Limb (tissue), 2 donors: Measurements from ENCODE around the gene IL13RA1.
"Not testable (repeated sequence)": the region's sequence is repeated elsewhere in the genome, so short reads cannot be mapped to it uniquely, and the experiment has no call there.

Source experiments
- DNase-seq, 2 donors: peaks; one replicate each; pipeline ENCODE4 v3.0.0-alpha.2; 2016; ENCODE audit errors: extremely low spot score in 2 of 2

Gene IL13RA1

GRCh38 chrX:118729042-118729652 is 1.7 kb downstream of the IL13RA1 start:
- DNase-seq = no peak

GRCh38 chrX:118730500-118731247 is 3.3 kb downstream of the IL13RA1 start:
- DNase-seq = no peak

GRCh38 chrX:118732551-118732950 is 5.1 kb downstream of the IL13RA1 start:
- DNase-seq = not testable (repeated sequence)

GRCh38 chrX:118734909-118735308 is 7.5 kb downstream of the IL13RA1 start:
- no peak for DNase-seq

GRCh38 chrX:118736394-118737010 is 9.1 kb downstream of the IL13RA1 start:
- no peak for DNase-seq

GRCh38 chrX:118739577-118739976 is 12.2 kb downstream of the IL13RA1 start:
- no peak for DNase-seq

- DNase-seq = no peak
Observed at GRCh38 chrX:118740276-118740889, 13.0 kb downstream of the IL13RA1 start.

GRCh38 chrX:118742176-118742575 is 14.8 kb downstream of the IL13RA1 start:
- no peak for DNase-seq

GRCh38 chrX:118745570-118745969 is 18.2 kb downstream of the IL13RA1 start:
- DNase-seq = no peak

GRCh38 chrX:118751950-118752783 is 24.8 kb downstream of the IL13RA1 start:
- no peak for DNase-seq

GRCh38 chrX:118755633-118756032 is 28.2 kb downstream of the IL13RA1 start:
- DNase-seq = no peak

- DNase-seq = no peak
Observed at GRCh38 chrX:118756101-118756500, 28.7 kb downstream of the IL13RA1 start.

- DNase-seq = no peak
Observed at GRCh38 chrX:118758511-118758910, 31.1 kb downstream of the IL13RA1 start.

GRCh38 chrX:118760025-118760424 is 32.6 kb downstream of the IL13RA1 start:
- no peak for DNase-seq

- no peak for DNase-seq
Observed at GRCh38 chrX:118761939-118762707, 34.7 kb downstream of the IL13RA1 start.

GRCh38 chrX:118763489-118763888 is 36.1 kb downstream of the IL13RA1 start:
- DNase-seq = no peak

- no peak for DNase-seq
Observed at GRCh38 chrX:118764122-118764521, 36.7 kb downstream of the IL13RA1 start.

GRCh38 chrX:118770133-118770760 is 42.8 kb downstream of the IL13RA1 start:
- no peak for DNase-seq

- no peak for DNase-seq
Observed at GRCh38 chrX:118772051-118772450, 44.6 kb downstream of the IL13RA1 start.

GRCh38 chrX:118773782-118774181 is 46.4 kb downstream of the IL13RA1 start:
- no peak for DNase-seq
